Parathyroid adenoma (tissue), 2 donors: Measurements from ENCODE around the gene PCSK6.

Experiments used
- H2AFZ ChIP-seq: fragments of 300-600 bp; sonication (generic); one replicate; pipeline ENCODE4 v1.7.0; 2017; ENCODE audit warnings: antibody characterized with exemption, mild to moderate bottlenecking
- H3K27ac ChIP-seq: fragments of 300-600 bp; sonication (generic); one replicate; pipeline ENCODE4 v1.7.0; 2017
- H3K27me3 ChIP-seq: fragments of 300-600 bp; sonication (generic); one replicate; pipeline ENCODE4 v1.7.0; 2017; ENCODE audit warnings: low read length; ENCODE audit not compliant: control insufficient read depth, insufficient read depth
- H3K36me3 ChIP-seq: fragments of 300-600 bp; sonication (generic); one replicate; pipeline ENCODE4 v1.7.0; 2017; ENCODE audit warnings: low read length; ENCODE audit not compliant: control insufficient read depth, insufficient read depth
- H3K4me1 ChIP-seq: fragments of 300-600 bp; sonication (generic); one replicate; pipeline ENCODE4 v1.7.0; 2017; ENCODE audit warnings: control low read depth
- H3K4me2 ChIP-seq: fragments of 300-600 bp; sonication (generic); one replicate; pipeline ENCODE4 v1.7.0; 2017; ENCODE audit warnings: low read length
- H3K4me3 ChIP-seq: fragments of 300-600 bp; sonication (generic); one replicate; pipeline ENCODE4 v1.7.0; 2017; ENCODE audit warnings: low read depth, low read length
- H3K79me2 ChIP-seq: fragments of 300-600 bp; sonication (generic); one replicate; pipeline ENCODE4 v1.7.0; 2017; ENCODE audit warnings: control low read depth
- H3K9ac ChIP-seq: fragments of 300-600 bp; sonication (generic); one replicate; pipeline ENCODE4 v1.7.0; 2017; ENCODE audit warnings: mild to moderate bottlenecking
- H3K9me3 ChIP-seq: fragments of 300-600 bp; sonication (generic); one replicate; pipeline ENCODE4 v1.7.0; 2017; ENCODE audit warnings: low read length; ENCODE audit not compliant: control insufficient read depth
- TF ChIP-seq, protein P1 (sequence below): fragments of 300-600 bp; sonication (generic); IDR thresholded peaks from one replicate; pipeline ENCODE4 v1.7.0; 2017; ENCODE audit warnings: antibody characterized with exemption, mild to moderate bottlenecking
- donor health status: primary hyperparathyroidism.

PCSK6 gene

DNA sequence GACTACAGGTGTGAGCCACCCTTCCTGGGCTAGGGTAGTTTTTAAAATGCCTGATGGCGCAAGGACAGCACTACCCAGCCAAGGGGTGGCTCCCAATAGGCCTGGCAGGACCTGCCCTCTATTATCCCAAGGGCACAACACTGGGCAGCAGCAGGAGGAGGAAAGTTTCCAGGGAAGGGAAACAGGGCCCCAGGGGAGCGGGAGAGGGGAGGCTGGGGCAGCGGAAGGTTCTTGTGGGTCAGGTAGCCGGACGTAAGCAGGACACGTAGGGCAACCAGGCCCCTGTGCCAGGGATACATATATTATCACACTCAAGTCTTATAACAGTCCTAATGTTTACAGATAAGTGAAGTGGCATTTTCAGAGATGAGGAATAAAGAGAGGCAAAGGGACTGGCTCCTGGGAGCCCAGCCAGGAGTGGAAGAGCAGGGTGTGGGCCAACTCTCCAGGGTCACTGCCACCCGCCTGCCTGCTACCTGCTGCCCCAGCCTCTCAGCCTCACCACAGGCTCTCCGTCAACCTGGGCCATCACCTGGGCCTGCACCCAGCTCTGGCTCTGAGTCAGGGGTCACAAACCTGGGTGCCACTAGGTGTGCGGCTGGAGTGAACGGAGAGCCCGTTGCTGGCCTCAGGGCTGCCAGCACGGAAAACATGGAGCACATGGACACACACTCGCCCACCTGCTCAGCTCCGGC is 121.3 kb downstream of the PCSK6 start:
- no peaks in the 10 kb centered on the region for H3K9me3 ChIP-seq
- no peak overlapping the region for H2AFZ ChIP-seq
- H3K9ac ChIP-seq: no peak overlapping the region
- no peaks in the 10 kb centered on the region for H3K36me3 ChIP-seq
- no peaks in the 10 kb centered on the region for H3K27me3 ChIP-seq
- no peak overlapping the region for H3K4me2 ChIP-seq
- TF ChIP-seq, protein P1, sequence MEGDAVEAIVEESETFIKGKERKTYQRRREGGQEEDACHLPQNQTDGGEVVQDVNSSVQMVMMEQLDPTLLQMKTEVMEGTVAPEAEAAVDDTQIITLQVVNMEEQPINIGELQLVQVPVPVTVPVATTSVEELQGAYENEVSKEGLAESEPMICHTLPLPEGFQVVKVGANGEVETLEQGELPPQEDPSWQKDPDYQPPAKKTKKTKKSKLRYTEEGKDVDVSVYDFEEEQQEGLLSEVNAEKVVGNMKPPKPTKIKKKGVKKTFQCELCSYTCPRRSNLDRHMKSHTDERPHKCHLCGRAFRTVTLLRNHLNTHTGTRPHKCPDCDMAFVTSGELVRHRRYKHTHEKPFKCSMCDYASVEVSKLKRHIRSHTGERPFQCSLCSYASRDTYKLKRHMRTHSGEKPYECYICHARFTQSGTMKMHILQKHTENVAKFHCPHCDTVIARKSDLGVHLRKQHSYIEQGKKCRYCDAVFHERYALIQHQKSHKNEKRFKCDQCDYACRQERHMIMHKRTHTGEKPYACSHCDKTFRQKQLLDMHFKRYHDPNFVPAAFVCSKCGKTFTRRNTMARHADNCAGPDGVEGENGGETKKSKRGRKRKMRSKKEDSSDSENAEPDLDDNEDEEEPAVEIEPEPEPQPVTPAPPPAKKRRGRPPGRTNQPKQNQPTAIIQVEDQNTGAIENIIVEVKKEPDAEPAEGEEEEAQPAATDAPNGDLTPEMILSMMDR: no peak
- no peaks in the 10 kb centered on the region for H3K4me1 ChIP-seq
- no peaks in the 10 kb centered on the region for H3K79me2 ChIP-seq
- H3K27ac ChIP-seq: no peak overlapping the region
- H3K4me3 ChIP-seq: no peak overlapping the region

GRCh38 chr15:101366853-101367252 is 122.7 kb downstream of the PCSK6 start:
- H3K27me3 ChIP-seq: no peaks in the 10 kb centered on the region
- H3K9me3 ChIP-seq: no peaks in the 10 kb centered on the region
- H3K27ac ChIP-seq: no peak overlapping the region
- H3K36me3 ChIP-seq: no peaks in the 10 kb centered on the region
- H3K4me3 ChIP-seq: no peak overlapping the region
- no peak overlapping the region for H3K4me2 ChIP-seq
- no peaks in the 10 kb centered on the region for H3K79me2 ChIP-seq
- no peak overlapping the region for H3K9ac ChIP-seq
- H2AFZ ChIP-seq: no peak overlapping the region
- TF ChIP-seq, protein P1: no peak
- H3K4me1 ChIP-seq: no peaks in the 10 kb centered on the region

GRCh38 chr15:101362986-101363566 is 126.4 kb downstream of the PCSK6 start:
- Histone ChIP-seq H3K36me3 (no peaks in the 10 kb centered on the region), H3K27me3 (no peaks in the 10 kb centered on the region), H2AFZ (no peak overlapping the region), H3K27ac (no peak overlapping the region), H3K4me3 (no peak overlapping the region), H3K79me2 (no peaks in the 10 kb centered on the region), H3K9me3 (no peaks in the 10 kb centered on the region), H3K9ac (no peak overlapping the region), H3K4me1 (no peaks in the 10 kb centered on the region), H3K4me2 (no peak overlapping the region)
- TF ChIP-seq, protein P1: no peak

- no peaks in the 10 kb centered on the region for H3K9me3 ChIP-seq
- no peak overlapping the region for H3K9ac ChIP-seq
- H3K4me2 ChIP-seq: no peak overlapping the region
- H3K27ac ChIP-seq: no peak overlapping the region
- no peak overlapping the region for H2AFZ ChIP-seq
- no peaks in the 10 kb centered on the region for H3K27me3 ChIP-seq
- TF ChIP-seq, protein P1: no peak
- H3K36me3 ChIP-seq: no peaks in the 10 kb centered on the region
- no peaks in the 10 kb centered on the region for H3K4me1 ChIP-seq
- H3K4me3 ChIP-seq: no peak overlapping the region
- no peaks in the 10 kb centered on the region for H3K79me2 ChIP-seq
Observed at GRCh38 chr15:101362359-101362758, 127.1 kb downstream of the PCSK6 start.

DNA sequence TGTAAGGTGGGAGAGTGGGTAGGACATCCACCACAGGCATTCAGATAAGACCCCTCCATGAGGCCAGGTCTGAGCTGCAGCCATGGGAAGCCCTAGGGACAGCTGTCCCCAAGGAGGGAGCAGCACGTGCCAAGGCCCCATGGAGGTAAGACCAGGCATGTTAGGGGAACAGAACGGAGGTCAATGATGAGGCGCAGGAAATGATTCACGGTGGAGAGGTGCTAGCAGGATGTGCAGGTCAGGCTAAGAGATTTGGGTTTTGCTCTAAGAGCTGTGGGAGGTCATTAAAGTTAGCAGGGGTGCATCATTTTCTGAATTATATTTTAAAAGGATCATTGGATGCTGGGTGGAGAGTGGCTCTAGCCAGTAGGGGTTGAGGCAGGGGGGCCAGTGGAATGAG is 128.1 kb downstream of the PCSK6 start:
- Histone ChIP-seq H3K4me2 (no peak overlapping the region), H3K27me3 (no peaks in the 10 kb centered on the region), H3K9me3 (no peaks in the 10 kb centered on the region), H3K79me2 (no peaks in the 10 kb centered on the region), H3K27ac (no peak overlapping the region), H2AFZ (no peak overlapping the region), H3K36me3 (no peaks in the 10 kb centered on the region), H3K9ac (no peak overlapping the region), H3K4me3 (no peak overlapping the region), H3K4me1 (no peaks in the 10 kb centered on the region)
- TF ChIP-seq, protein P1: no peak
